Transverse colon (tissue), 4 donors: Measurements from ENCODE around the gene BAX. TPM values are rescaled to one million over a fixed set of nuclear protein-coding genes. Genes with fewer than 3 reads are reported as not detected.

Experiments used
- DNase-seq: peaks from one replicate; pipeline ENCODE4 v3.0.0-alpha.2; 2019
- H3K27ac ChIP-seq, 4 donors: fragments of 200-600 bp; sonication (generic); 2 replicates each; pipeline ENCODE4 v1.5.1; 2016 to 2018; ENCODE audit warnings: inconsistent platforms in 4 of 4
- H3K27me3 ChIP-seq: fragments of 200-600 bp; sonication (generic); 2 replicates; pipeline ENCODE4 v1.5.1; 2017; ENCODE audit warnings: inconsistent platforms
- H3K36me3 ChIP-seq, 4 donors: fragments of 200-600 bp; sonication (generic); 2 replicates each; pipeline ENCODE4 v1.5.1; 2017 to 2019; ENCODE audit warnings: inconsistent platforms in 4 of 4
- H3K4me1 ChIP-seq, 4 donors: fragments of 200-600 bp; sonication (generic); 2 replicates each; pipeline ENCODE4 v1.5.1; 2017 to 2020; ENCODE audit warnings: inconsistent platforms in 4 of 4
- H3K4me3 ChIP-seq, 4 donors: fragments of 200-600 bp; sonication (generic); 1 replicate in 1 of 4; 2 replicates in 3 of 4; pipeline versions ENCODE4 v1.5.1 to v1.6.1; 2017 to 2019; ENCODE audit warnings: inconsistent platforms in 4 of 4
- H3K9me3 ChIP-seq, 2 donors: fragments of 200-600 bp; sonication (generic); 2 replicates each; pipeline ENCODE4 v1.5.1; 2017 to 2019; ENCODE audit warnings: inconsistent platforms in 2 of 2
- CTCF ChIP-seq, 5 experiments: fragments of 200-600 bp in 3 of 5; fragments of 450-650 bp in 2 of 5; sonication (generic) in 3 of 5; IDR thresholded peaks; 1 replicate in 2 of 5; 2 replicates in 3 of 5; pipeline ENCODE4 v1.5.1; 2016 to 2017; ENCODE audit warnings: antibody characterized with exemption in 5 of 5, inconsistent platforms in 3 of 5, mild to moderate bottlenecking in 2 of 5, moderate library complexity in 1 of 5
- EP300 ChIP-seq: sonication (generic); formaldehyde crosslinking; IDR thresholded peaks from one replicate; pipeline ENCODE4 v1.6.1; 2017; ENCODE audit warnings: antibody characterized with exemption, low read depth
- POLR2A ChIP-seq: fragments of 450-650 bp; IDR thresholded peaks from one replicate; pipeline ENCODE4 v1.6.1; 2016; ENCODE audit warnings: antibody characterized with exemption, mild to moderate bottlenecking, moderate library complexity
- POLR2AphosphoS5 ChIP-seq, 3 donors: sonication (generic); formaldehyde crosslinking; IDR thresholded peaks; one replicate each; pipeline ENCODE4 v1.6.1; 2016; ENCODE audit warnings: antibody characterized with exemption in 3 of 3
- WGBS, 2 donors: methylation state at CpG; one replicate each; pipeline ENCODE4 v1.1.5; 2018; ENCODE audit warnings: low coverage in 1 of 2; 5-methylcytosine and 5-hydroxymethylcytosine counted together
- in situ Hi-C, 4 donors: fragments of 200-750 bp; cut with MboI; loops; one replicate each; pipeline versions ENCODE4 v1.15.0 to v1.15.1; 2017; ENCODE audit warnings: low sequenced_read_pairs in 3 of 4, low pct_ligation_motif_present in 1 of 4, low pct_unique_long_range_greater_than_20kb in 1 of 4
- intact Hi-C: fragments of 100-400 bp; cut with DNase I; formaldehyde crosslinking; loops from one replicate; pipeline ENCODE4 v1.15.1; 2023; ENCODE audit warnings: low total_unique reads
- total RNA-seq, 4 donors: library from RNA; depleted of rRNA; stranded (reverse); fragments of >200 nt; gene quantifications; one replicate each; pipeline ENCODE4 v1.1.0, GENCODE V29; 2016

The BAX gene
- total RNA-seq, 4 donors from 2014 or later: 74.5 to 152 (median 112) TPM

- Histone ChIP-seq H3K27ac (peak overlapping the region in 2 of 4 donors; percentile 89 to 93), H3K36me3 (peaks cover 0 to 10% (median 0%) of the 10 kb centered on the region in 4 donors), H3K27me3 (no peaks in the 10 kb centered on the region), H3K4me1 (peaks cover 16 to 36% (median 29%) of the 10 kb centered on the region in 4 donors), H3K9me3 (no peaks in the 10 kb centered on the region), H3K4me3 (peak overlapping the region in 1 of 4 donors; percentile 87)
- in situ Hi-C loops: no loop called here
- WGBS, 2 donors: 93 to 100% methylated on average over 2 to 21 of the region's 22 CpGs
- no peak for DNase-seq
- no peak for TF ChIP-seq EP300
- TF ChIP-seq POLR2AphosphoS5 (IDR thresholded peaks at IDR 0.05): no peak
- no peak for TF ChIP-seq CTCF (IDR thresholded peaks at IDR 0.05)
- no peak for TF ChIP-seq POLR2A
- intact Hi-C loops: no loop called here
Observed at GRCh38 chr19:48991011-48991609, 36.4 kb downstream of the BAX start.

DNA sequence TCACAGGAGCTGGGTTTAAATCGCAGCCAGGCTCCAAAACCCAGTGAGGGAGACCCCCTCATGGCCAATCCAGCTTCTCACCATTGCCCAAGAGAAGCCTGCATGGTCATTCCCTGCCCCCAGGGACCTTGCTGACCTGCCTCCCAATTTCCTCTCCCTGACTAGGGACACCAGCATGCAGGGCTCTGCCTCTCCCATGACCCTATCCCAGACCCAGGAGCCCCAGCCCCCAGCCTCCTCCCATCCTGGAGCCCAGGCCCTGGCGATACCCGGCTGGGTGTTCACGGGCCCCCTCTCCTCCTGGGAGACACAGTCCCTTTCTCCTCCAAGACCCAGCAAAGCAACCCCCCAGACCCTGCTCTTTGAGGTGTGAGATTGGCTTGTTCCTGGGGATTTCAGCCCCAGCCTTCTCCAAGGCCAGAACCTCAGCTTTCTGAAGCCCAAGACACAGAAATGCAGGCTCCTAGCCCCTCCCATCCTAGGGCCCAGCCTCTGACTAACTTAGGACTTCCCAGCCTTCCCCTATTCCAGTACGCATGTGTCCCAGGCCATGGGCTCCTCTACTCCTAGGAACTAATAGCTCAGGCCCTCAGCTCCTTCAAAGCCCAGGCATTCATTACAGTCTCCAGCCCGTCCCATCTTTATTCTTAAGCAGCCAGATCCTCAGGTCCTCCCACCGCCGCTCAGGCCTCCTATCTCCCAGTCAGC lies 37.4 kb downstream of the BAX start:
- peak; percentile 70 for DNase-seq
- in situ Hi-C loops (no loop called here), intact Hi-C loops (loop anchor here (2.0 kb wide), 1 partner anchor 201 kb away; no protein-coding TSS in a partner anchor)
- peak overlapping the region; percentile 42 to 87 (median 52) for H3K4me3 ChIP-seq
- H3K4me1 ChIP-seq: peaks cover 16 to 36% (median 29%) of the 10 kb centered on the region in 4 donors
- WGBS, 2 donors: 27% methylated on average over 8 of the region's 8 CpGs; no CpG with 5 or more reads in 1 of the 2 donors
- TF ChIP-seq POLR2A (peak; percentile 52), EP300 (no peak), CTCF (IDR thresholded peaks at IDR 0.05) (no peak), POLR2AphosphoS5 (IDR thresholded peaks at IDR 0.05) (peak; percentile 46 to 81 (median 77))
- H3K36me3 ChIP-seq: peaks cover 0 to 10% (median 0%) of the 10 kb centered on the region in 4 donors
- H3K9me3 ChIP-seq: no peaks in the 10 kb centered on the region
- H3K27me3 ChIP-seq: no peaks in the 10 kb centered on the region
- H3K27ac ChIP-seq: peak overlapping the region; percentile 89 to 96 (median 94)

DNA sequence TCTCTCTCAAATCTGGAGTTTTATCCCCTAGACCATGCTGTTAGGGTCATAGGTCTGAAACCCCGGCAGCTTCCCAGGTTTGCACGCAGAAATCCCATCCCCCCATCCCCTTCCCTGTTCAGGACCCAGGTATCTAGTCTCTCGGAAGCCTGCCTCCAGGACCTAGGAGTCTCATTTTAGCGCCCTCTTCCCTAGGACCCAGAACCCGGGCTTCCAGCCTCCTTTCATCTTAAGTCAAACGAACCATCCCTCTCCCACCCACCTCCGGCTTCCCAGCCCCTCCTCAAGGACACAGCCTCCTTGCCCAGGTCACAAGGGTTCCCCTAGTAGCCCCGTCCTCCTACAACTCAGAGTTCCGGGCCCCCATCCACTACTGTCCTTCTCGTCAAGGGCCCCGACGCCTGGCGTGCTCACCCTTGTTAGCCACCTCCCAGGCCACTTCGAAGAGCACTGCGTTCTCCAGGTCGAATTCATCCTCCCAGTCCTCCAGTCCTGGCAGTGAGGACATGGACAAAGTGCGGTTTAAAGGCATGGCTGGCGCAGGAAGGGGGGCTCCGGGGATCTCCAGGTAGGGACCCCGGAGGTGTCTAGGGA lies 38.0 kb downstream of the BAX start:
- intact Hi-C loops: loop anchor here (2.0 kb wide), 1 partner anchor 202 kb away; no protein-coding TSS in a partner anchor
- DNase-seq: no peak
- H3K4me1 ChIP-seq: peaks cover 16 to 36% (median 29%) of the 10 kb centered on the region in 4 donors

More for the DNA sequence above, 38.0 kb downstream of the BAX start:
- peak overlapping the region; percentile 89 to 96 (median 94) for H3K27ac ChIP-seq
- H3K9me3 ChIP-seq: no peaks in the 10 kb centered on the region
- TF ChIP-seq POLR2AphosphoS5 (IDR thresholded peaks at IDR 0.05) (no peak), POLR2A (no peak), CTCF (IDR thresholded peaks at IDR 0.05) (no peak), EP300 (no peak)
- peak overlapping the region; percentile 42 to 87 (median 52) for H3K4me3 ChIP-seq
- 0 to 2% methylated on average over 3 to 20 of the region's 20 CpGs for WGBS, 2 donors
- peaks cover 0 to 6% (median 0%) of the 10 kb centered on the region in 4 donors for H3K36me3 ChIP-seq
- in situ Hi-C loops: no loop called here
- H3K27me3 ChIP-seq: no peaks in the 10 kb centered on the region
